ENCODE data around the gene SEMA6A. TPM values are rescaled to one million over a fixed set of nuclear protein-coding genes. Genes with fewer than 3 reads are reported as not detected.

Gene SEMA6A
- polyA plus RNA-seq, 1 of the 3 experiments (the other 2 are of a cell fraction): 0.18 TPM

GRCh38 chr5:116394186-116394867, 180.3 kb downstream of the SEMA6A start:
- TF ChIP-seq MXI1 (IDR thresholded peaks at IDR 0.05; ENCODE audit: low read depth, low read length) (no peak), GABPA (IDR thresholded peaks at IDR 0.05; ENCODE audit: low read depth) (no peak), MEF2A (IDR thresholded peaks at IDR 0.05; ENCODE audit: borderline replicate concordance, low read depth) (no peak), FOXM1 (IDR thresholded peaks at IDR 0.05; ENCODE audit: low read depth) (no peak), RAD21 (IDR thresholded peaks at IDR 0.05; ENCODE audit: low read length) (no peak), EP300 (IDR thresholded peaks at IDR 0.05; ENCODE audit: borderline replicate concordance in 1 of 2, low read depth in 1 of 2, low read length in 1 of 2) (no peak), SMC3 (IDR thresholded peaks at IDR 0.05; ENCODE audit: low read depth, low read length) (no peak), FOXJ3 (CRISPR knock-in tag; IDR thresholded peaks at IDR 0.05) (no peak)
- TF ChIP-seq, protein P1, sequence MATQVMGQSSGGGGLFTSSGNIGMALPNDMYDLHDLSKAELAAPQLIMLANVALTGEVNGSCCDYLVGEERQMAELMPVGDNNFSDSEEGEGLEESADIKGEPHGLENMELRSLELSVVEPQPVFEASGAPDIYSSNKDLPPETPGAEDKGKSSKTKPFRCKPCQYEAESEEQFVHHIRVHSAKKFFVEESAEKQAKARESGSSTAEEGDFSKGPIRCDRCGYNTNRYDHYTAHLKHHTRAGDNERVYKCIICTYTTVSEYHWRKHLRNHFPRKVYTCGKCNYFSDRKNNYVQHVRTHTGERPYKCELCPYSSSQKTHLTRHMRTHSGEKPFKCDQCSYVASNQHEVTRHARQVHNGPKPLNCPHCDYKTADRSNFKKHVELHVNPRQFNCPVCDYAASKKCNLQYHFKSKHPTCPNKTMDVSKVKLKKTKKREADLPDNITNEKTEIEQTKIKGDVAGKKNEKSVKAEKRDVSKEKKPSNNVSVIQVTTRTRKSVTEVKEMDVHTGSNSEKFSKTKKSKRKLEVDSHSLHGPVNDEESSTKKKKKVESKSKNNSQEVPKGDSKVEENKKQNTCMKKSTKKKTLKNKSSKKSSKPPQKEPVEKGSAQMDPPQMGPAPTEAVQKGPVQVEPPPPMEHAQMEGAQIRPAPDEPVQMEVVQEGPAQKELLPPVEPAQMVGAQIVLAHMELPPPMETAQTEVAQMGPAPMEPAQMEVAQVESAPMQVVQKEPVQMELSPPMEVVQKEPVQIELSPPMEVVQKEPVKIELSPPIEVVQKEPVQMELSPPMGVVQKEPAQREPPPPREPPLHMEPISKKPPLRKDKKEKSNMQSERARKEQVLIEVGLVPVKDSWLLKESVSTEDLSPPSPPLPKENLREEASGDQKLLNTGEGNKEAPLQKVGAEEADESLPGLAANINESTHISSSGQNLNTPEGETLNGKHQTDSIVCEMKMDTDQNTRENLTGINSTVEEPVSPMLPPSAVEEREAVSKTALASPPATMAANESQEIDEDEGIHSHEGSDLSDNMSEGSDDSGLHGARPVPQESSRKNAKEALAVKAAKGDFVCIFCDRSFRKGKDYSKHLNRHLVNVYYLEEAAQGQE (IDR thresholded peaks at IDR 0.05; ENCODE audit: low read depth, low read length): no peak
- ChIA-PET POLR2A (no interaction called here), CTCF (interaction anchor here (0.6 kb wide), 1 partner anchor 16 kb away, joined by 3 read pairs; no protein-coding TSS in a partner anchor)
- Histone ChIP-seq H3K9ac (no peak overlapping the region), H3K9me3 (no peaks in the 10 kb centered on the region), H2AFZ (ENCODE audit: low read depth) (no peak overlapping the region), H3F3A (replicated peaks; ENCODE audit: insufficient read depth) (no peaks in the 10 kb centered on the region), H3K27me3 (ENCODE audit: insufficient read depth) (no peaks in the 10 kb centered on the region), H3K27ac (ENCODE audit: low read depth in 2 of 2, low read length in 1 of 2) (no peak overlapping the region), H3K4me3 (ENCODE audit: low read depth in 2 of 2, low read length in 1 of 2) (no peak overlapping the region), H4K20me1 (ENCODE audit: insufficient read depth) (no peaks in the 10 kb centered on the region), H3K4me2 (no peak overlapping the region), H3K36me3 (replicated peaks in 1 of 2; ENCODE audit: control insufficient read depth in 1 of 2, insufficient read depth in 2 of 2, low read length in 1 of 2) (no peaks in the 10 kb centered on the region), H3K79me2 (ENCODE audit: insufficient read depth) (no peaks in the 10 kb centered on the region), H3K9me2 (no peaks in the 10 kb centered on the region), H3K4me1 (ENCODE audit: control insufficient read depth in 1 of 2, insufficient read depth in 2 of 2, low read depth in 1 of 2, low read length in 1 of 2) (no peaks in the 10 kb centered on the region; a peak in 1 of 4 replicates)
- WGBS (ENCODE audit: low lambda C conversion rate): 83% methylated on average over 5 of the region's 5 CpGs
- DNase-seq: no peak
